Right atrium auricular region (tissue), 2 donors: ENCODE data around the gene BZW2. TPM values are rescaled to one million over a fixed set of nuclear protein-coding genes. Genes with fewer than 3 reads are reported as not detected.

Experiments
- DNase-seq: peaks from one replicate; pipeline ENCODE4 v3.0.0-alpha.2; 2019; ENCODE audit warnings: low spot score
- H3K27ac ChIP-seq, 2 donors: fragments of 200-600 bp; sonication (generic); 1 replicate in 1 of 2; 2 replicates in 1 of 2; pipeline ENCODE4 v1.5.1; 2016 to 2019
- H3K27me3 ChIP-seq, 2 donors: fragments of 200-600 bp; sonication (generic); one replicate each; pipeline versions ENCODE4 v1.5.1 to v1.6.0; 2017 to 2019
- H3K36me3 ChIP-seq: fragments of 200-600 bp; sonication (generic); one replicate; pipeline ENCODE4 v1.5.1; 2016
- H3K4me1 ChIP-seq, 2 donors: fragments of 200-600 bp; sonication (generic); one replicate each; pipeline versions ENCODE4 v1.5.1 to v1.6.0; 2017 to 2019
- H3K4me3 ChIP-seq, 2 donors: fragments of 200-600 bp; sonication (generic); 1 replicate in 1 of 2; 2 replicates in 1 of 2; pipeline ENCODE4 v1.5.1; 2017 to 2019; ENCODE audit warnings: mild to moderate bottlenecking in 1 of 2, moderate library complexity in 1 of 2
- H3K9me3 ChIP-seq, 2 donors: fragments of 200-600 bp; sonication (generic); one replicate each; pipeline ENCODE4 v1.5.1; 2019
- total RNA-seq, 2 donors: library from RNA; depleted of rRNA; stranded (reverse); fragments of >200 nt; gene quantifications; one replicate each; pipeline ENCODE4 v1.1.0, GENCODE V29; 2016
- TF ChIP-seq, protein P1 (sequence below), 2 donors: fragments of 200-600 bp; sonication (generic); IDR thresholded peaks; one replicate each; pipeline ENCODE4 v1.5.1; 2019; ENCODE audit warnings: antibody characterized with exemption in 2 of 2

The BZW2 gene
- total RNA-seq, 2 donors from 2014 or later, result 206 to 292 TPM

DNA sequence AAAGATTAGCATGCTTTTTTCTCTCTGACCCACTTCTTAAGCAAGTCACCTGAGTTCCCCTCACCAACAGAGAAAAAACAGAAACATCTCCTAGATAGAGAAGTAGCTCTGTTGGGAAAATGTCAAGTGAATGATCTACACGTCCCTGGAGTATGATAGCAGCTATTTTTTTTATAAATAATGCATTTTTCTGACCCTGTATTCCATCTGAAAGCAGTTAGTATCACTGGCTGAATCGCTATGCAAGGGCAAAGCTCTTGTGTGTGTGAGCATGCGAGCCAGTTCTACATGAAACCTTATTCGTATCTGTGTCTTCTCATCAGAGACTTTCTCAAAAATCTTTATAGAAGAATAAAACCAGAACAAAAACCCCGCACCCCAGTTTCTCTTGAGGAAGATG, 8.6 kb upstream of the BZW2 start:
- no peak for DNase-seq
- TF ChIP-seq, protein P1, sequence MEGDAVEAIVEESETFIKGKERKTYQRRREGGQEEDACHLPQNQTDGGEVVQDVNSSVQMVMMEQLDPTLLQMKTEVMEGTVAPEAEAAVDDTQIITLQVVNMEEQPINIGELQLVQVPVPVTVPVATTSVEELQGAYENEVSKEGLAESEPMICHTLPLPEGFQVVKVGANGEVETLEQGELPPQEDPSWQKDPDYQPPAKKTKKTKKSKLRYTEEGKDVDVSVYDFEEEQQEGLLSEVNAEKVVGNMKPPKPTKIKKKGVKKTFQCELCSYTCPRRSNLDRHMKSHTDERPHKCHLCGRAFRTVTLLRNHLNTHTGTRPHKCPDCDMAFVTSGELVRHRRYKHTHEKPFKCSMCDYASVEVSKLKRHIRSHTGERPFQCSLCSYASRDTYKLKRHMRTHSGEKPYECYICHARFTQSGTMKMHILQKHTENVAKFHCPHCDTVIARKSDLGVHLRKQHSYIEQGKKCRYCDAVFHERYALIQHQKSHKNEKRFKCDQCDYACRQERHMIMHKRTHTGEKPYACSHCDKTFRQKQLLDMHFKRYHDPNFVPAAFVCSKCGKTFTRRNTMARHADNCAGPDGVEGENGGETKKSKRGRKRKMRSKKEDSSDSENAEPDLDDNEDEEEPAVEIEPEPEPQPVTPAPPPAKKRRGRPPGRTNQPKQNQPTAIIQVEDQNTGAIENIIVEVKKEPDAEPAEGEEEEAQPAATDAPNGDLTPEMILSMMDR (IDR thresholded peaks at IDR 0.05), result no peak
- no peaks in the 10 kb centered on the region for H3K27me3 ChIP-seq
- no peak overlapping the region for H3K4me3 ChIP-seq
- H3K36me3 ChIP-seq, result no peaks in the 10 kb centered on the region
- H3K9me3 ChIP-seq, result no peaks in the 10 kb centered on the region
- H3K27ac ChIP-seq, result no peak overlapping the region
- peaks cover 0 to 51% of the 10 kb centered on the region in 2 donors for H3K4me1 ChIP-seq

DNA sequence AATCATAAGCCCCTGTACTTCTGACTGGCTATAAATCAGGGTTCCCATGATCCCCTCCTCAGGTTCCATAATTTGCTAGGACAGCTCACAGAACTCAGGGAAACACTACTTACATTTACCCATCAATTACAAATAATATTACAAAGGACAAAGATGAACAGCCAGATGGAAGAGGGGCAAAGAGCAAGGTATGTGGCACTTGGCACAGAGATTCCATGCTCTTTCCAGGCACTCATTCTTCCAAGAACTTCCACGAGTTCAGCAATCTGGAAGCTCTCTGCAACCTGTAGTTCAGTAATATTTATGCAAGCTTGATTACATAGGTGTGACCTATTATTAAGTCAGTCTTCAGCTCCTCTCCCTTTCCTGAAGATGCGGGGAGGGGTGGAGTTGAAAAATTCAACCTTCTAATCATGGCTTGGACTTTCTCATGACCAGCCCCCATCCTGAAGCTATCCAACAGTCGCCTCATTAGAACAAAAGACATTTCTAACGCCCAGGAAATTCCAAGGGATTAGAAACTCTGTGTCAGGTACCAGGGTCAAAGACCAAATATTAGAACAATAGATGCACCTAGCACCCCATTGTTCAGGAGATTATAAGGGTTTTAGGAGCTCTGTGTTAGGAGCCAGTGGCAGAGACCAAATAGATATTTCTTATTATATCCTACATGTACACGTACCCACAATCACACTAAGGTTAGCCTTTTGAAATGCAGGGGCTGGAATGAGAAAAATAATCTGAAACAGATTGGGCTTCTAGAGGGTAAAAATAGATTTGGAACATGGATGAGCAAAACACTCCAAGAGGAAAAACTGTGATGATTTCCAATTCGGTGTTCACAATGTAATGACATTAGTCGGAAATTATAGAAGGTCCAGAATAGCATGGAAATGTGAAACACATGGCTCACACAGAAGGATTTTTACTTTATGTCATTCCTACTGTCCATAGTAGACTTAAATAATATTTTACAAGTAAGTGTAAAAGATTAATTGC, 7.4 kb upstream of the BZW2 start:
- no peaks in the 10 kb centered on the region for H3K36me3 ChIP-seq
- peak overlapping the region in 1 of 2 donors; percentile 16 for H3K27ac ChIP-seq
- H3K27me3 ChIP-seq, result no peaks in the 10 kb centered on the region
- TF ChIP-seq, protein P1 (IDR thresholded peaks at IDR 0.05), result no peak
- DNase-seq, result no peak
- H3K9me3 ChIP-seq, result no peaks in the 10 kb centered on the region
- H3K4me1 ChIP-seq, result peaks cover 0 to 58% of the 10 kb centered on the region in 2 donors
- no peak overlapping the region for H3K4me3 ChIP-seq

DNA sequence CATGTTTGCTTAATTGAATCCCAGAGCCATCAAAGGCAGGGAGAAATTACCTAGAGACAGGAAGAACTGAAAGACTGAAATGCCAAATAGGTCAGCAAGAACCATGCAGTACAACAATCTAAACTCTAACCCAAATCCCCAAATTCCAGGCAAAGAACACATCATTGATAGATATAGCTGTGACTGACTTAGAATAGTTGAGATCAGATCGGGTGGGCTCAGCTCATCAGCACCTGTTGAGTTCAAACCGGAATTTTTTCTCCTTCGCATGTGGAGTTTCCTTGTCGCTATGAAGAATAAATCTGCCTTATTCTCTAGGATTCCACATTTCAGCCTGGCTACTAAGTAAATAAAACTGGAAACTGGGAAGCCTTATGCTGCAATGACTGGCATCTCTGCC, 1.8 kb upstream of the BZW2 start:
- DNase-seq, result no peak
- Histone ChIP-seq H3K27ac (peak overlapping the region; percentile 90 to 95), H3K9me3 (no peaks in the 10 kb centered on the region), H3K27me3 (no peaks in the 10 kb centered on the region), H3K4me1 (peaks cover 0 to 64% of the 10 kb centered on the region in 2 donors), H3K4me3 (peak overlapping the region; percentile 90 to 98), H3K36me3 (no peaks in the 10 kb centered on the region)
- TF ChIP-seq, protein P1 (IDR thresholded peaks at IDR 0.05), result no peak

- TF ChIP-seq, protein P1 (IDR thresholded peaks at IDR 0.05), result no peak
- Histone ChIP-seq H3K4me1 (peaks cover 0 to 64% of the 10 kb centered on the region in 2 donors), H3K4me3 (peak overlapping the region; percentile 90 to 98), H3K27ac (peak overlapping the region; percentile 90 to 95), H3K27me3 (no peaks in the 10 kb centered on the region), H3K36me3 (no peaks in the 10 kb centered on the region), H3K9me3 (no peaks in the 10 kb centered on the region)
- no peak for DNase-seq
Measured at GRCh38 chr7:16644636-16645592, 1.1 kb upstream of the BZW2 start.

- H3K36me3 ChIP-seq, result no peaks in the 10 kb centered on the region
- peak overlapping the region; percentile 90 to 98 for H3K4me3 ChIP-seq
- peaks cover 0 to 63% of the 10 kb centered on the region in 2 donors for H3K4me1 ChIP-seq
- no peaks in the 10 kb centered on the region for H3K27me3 ChIP-seq
- H3K9me3 ChIP-seq, result no peaks in the 10 kb centered on the region
- DNase-seq, result no peak
- TF ChIP-seq, protein P1 (IDR thresholded peaks at IDR 0.05), result no peak
- H3K27ac ChIP-seq, result peak overlapping the region; percentile 90 to 95
Measured at GRCh38 chr7:16646472-16647072, 591 bp downstream of the BZW2 start.
